ENCODE measurements around the gene NFATC4. TPM values are rescaled to one million over a fixed set of nuclear protein-coding genes. Genes with fewer than 3 reads are reported as not detected.

NFATC4 gene
- total RNA-seq, 4 donors from 2014 or later: 10.8 to 25.3 (median 12.2) TPM

GRCh38 chr14:24356208-24356607 lies 11.8 kb upstream of the NFATC4 start:
- no peaks in the 10 kb centered on the region for H3K27me3 ChIP-seq
- no peak overlapping the region for H3K4me3 ChIP-seq
- TF ChIP-seq EP300 (IDR thresholded peaks at IDR 0.05) (no peak), POLR2A (IDR thresholded peaks at IDR 0.05) (no peak), POLR2AphosphoS5 (IDR thresholded peaks at IDR 0.05) (no peak), CTCF (IDR thresholded peaks at IDR 0.05) (no peak)
- no peaks in the 10 kb centered on the region for H3K9me3 ChIP-seq
- no peaks in the 10 kb centered on the region for H3K36me3 ChIP-seq
- no peak overlapping the region for H3K27ac ChIP-seq
- 99% methylated on average over 4 of the region's 4 CpGs for WGBS
- no peak for DNase-seq (ENCODE audit: low spot score in 2 of 2)
- H3K4me1 ChIP-seq: no peaks in the 10 kb centered on the region

GRCh38 chr14:24360281-24360680 lies 7.7 kb upstream of the NFATC4 start:
- no peak for DNase-seq (ENCODE audit: low spot score in 2 of 2)
- Histone ChIP-seq H3K4me3 (no peak overlapping the region), H3K27me3 (no peaks in the 10 kb centered on the region), H3K36me3 (no peaks in the 10 kb centered on the region), H3K9me3 (no peaks in the 10 kb centered on the region), H3K4me1 (peaks cover 5% of the 10 kb centered on the region), H3K27ac (no peak overlapping the region)
- TF ChIP-seq POLR2AphosphoS5 (IDR thresholded peaks at IDR 0.05): no peak
- no peak for TF ChIP-seq POLR2A (IDR thresholded peaks at IDR 0.05)
- no peak for TF ChIP-seq CTCF (IDR thresholded peaks at IDR 0.05)
- TF ChIP-seq EP300 (IDR thresholded peaks at IDR 0.05): no peak
- WGBS: 93% methylated on average over 3 of the region's 3 CpGs

GRCh38 chr14:24361326-24361725 lies 6.7 kb upstream of the NFATC4 start:
- Histone ChIP-seq H3K4me1 (peaks cover 16% of the 10 kb centered on the region), H3K36me3 (no peaks in the 10 kb centered on the region), H3K9me3 (no peaks in the 10 kb centered on the region), H3K27ac (no peak overlapping the region), H3K4me3 (no peak overlapping the region), H3K27me3 (no peaks in the 10 kb centered on the region)
- TF ChIP-seq POLR2AphosphoS5 (IDR thresholded peaks at IDR 0.05): no peak
- no peak for TF ChIP-seq POLR2A (IDR thresholded peaks at IDR 0.05)
- no peak for TF ChIP-seq CTCF (IDR thresholded peaks at IDR 0.05)
- no peak for TF ChIP-seq EP300 (IDR thresholded peaks at IDR 0.05)
- no peak for DNase-seq (ENCODE audit: low spot score in 2 of 2)
- 80% methylated on average over 2 of the region's 2 CpGs for WGBS

- TF ChIP-seq EP300 (IDR thresholded peaks at IDR 0.05) (no peak), CTCF (IDR thresholded peaks at IDR 0.05) (no peak), POLR2AphosphoS5 (IDR thresholded peaks at IDR 0.05) (no peak), POLR2A (IDR thresholded peaks at IDR 0.05) (no peak)
- no peak for DNase-seq (ENCODE audit: low spot score in 2 of 2)
- 69% methylated on average over 2 of the region's 2 CpGs for WGBS
- no peak overlapping the region for H3K27ac ChIP-seq
- H3K9me3 ChIP-seq: no peaks in the 10 kb centered on the region
- H3K36me3 ChIP-seq: no peaks in the 10 kb centered on the region
- H3K4me1 ChIP-seq: peaks cover 27% of the 10 kb centered on the region
- no peaks in the 10 kb centered on the region for H3K27me3 ChIP-seq
- no peak overlapping the region for H3K4me3 ChIP-seq
Measured at GRCh38 chr14:24362241-24362960, 5.6 kb upstream of the NFATC4 start.

GRCh38 chr14:24363401-24363800 lies 4.6 kb upstream of the NFATC4 start:
- peaks cover 37% of the 10 kb centered on the region for H3K4me1 ChIP-seq
- H3K36me3 ChIP-seq: no peaks in the 10 kb centered on the region
- no peak overlapping the region for H3K4me3 ChIP-seq
- no peak overlapping the region for H3K27ac ChIP-seq
- 87% methylated on average over 5 of the region's 5 CpGs for WGBS
- H3K27me3 ChIP-seq: peaks cover 3% of the 10 kb centered on the region
- TF ChIP-seq CTCF (IDR thresholded peaks at IDR 0.05) (no peak), POLR2AphosphoS5 (IDR thresholded peaks at IDR 0.05) (no peak), EP300 (IDR thresholded peaks at IDR 0.05) (no peak), POLR2A (IDR thresholded peaks at IDR 0.05) (no peak)
- no peaks in the 10 kb centered on the region for H3K9me3 ChIP-seq
- DNase-seq (ENCODE audit: low spot score in 2 of 2): no peak
